Measurements from ENCODE around the gene IGFL1.

DNA sequence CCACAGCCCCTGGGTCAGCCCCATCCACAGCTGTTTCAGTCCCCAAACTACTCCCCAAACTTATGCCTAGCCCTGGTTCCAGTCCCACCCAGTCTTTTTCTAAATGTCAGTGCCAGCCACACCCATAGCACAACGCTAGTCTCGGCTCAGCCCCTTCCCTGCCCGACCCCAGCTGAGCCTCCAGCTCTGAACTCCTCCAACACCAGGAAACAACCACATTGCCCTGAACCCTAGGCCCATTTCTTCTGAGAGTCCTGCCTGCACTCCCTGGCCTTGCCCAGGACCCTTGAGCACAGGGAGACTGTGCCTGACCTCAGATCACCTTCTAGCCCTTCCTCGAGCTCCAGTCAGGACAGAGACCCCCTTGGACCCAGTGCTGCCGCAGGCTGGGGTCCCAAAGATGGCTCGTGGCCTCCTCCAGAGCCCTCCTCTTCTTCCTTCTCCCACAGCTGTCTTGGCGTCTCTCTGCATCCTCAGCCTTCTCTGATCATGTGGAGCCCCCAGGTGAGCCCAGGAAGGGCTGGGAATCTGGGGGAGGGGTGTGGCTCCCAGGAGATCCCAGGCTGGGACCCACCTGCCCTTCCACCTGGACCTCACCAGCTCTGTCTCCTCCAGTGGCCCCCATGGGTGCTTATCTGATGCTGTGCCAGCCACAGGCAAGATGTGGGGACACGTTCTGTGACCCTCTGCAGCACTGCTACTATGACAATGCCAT lies 33.0 kb upstream of the IGFL1 start:
- TF ChIP-seq, protein P1, sequence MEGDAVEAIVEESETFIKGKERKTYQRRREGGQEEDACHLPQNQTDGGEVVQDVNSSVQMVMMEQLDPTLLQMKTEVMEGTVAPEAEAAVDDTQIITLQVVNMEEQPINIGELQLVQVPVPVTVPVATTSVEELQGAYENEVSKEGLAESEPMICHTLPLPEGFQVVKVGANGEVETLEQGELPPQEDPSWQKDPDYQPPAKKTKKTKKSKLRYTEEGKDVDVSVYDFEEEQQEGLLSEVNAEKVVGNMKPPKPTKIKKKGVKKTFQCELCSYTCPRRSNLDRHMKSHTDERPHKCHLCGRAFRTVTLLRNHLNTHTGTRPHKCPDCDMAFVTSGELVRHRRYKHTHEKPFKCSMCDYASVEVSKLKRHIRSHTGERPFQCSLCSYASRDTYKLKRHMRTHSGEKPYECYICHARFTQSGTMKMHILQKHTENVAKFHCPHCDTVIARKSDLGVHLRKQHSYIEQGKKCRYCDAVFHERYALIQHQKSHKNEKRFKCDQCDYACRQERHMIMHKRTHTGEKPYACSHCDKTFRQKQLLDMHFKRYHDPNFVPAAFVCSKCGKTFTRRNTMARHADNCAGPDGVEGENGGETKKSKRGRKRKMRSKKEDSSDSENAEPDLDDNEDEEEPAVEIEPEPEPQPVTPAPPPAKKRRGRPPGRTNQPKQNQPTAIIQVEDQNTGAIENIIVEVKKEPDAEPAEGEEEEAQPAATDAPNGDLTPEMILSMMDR (IDR thresholded peaks at IDR 0.05; ENCODE audit: insufficient read depth, low read depth, low read length), result no peak
- TF ChIP-seq EZH2 (IDR thresholded peaks at IDR 0.05; ENCODE audit: insufficient read depth, low read length), result no peak

Data from astrocyte (in vitro differentiated cells and primary cell).